Stimulated activated CD4-positive, alpha-beta T cell treated with anti-CD3 and anti-CD28 coated beads, Interleukin-4, amount 100 ng/mL, for 24 hours (primary cell): ENCODE measurements around the gene CACNA1H.
A peak's percentile ranks its signal among the peaks of the same experiment; 100 is the strongest.

ENCODE experiments used
- DNase-seq: peaks from one replicate; pipeline ENCODE4 v3.0.0-alpha.2; 2020

CACNA1H gene

DNA sequence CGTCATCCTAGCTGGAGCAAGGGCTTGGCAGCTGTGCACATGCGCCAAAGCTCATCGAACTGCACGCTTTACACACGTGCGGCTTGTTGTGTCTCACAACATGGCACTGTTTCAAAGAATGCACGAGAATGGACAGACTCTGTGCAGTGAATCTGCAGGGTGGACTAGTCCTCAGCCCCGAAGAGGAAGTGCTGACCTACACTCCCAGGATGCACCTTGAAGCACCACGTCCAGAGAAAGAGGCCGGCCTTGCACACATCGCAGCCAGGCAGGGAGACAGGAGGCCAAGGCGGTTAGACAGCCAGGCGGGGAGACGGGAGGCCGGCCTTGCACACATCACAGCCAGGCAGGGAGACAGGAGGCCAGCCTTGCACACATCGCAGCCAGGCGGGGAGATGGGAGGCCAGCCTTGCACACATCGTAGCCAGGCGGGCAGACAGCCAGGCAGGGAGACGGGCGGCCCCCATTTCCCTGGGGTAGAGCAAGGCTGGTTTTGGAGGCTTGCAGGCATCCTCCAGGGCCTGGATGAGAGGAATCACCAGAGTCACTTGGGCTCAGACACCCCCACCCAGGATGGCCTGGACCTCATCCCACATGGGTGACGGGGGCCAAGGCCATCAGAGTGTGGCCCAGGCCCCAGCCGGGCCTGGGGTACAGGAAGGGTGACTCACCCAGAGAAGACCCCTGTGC, 9.0 kb upstream of the CACNA1H start:
- DNase-seq = no peak

DNA sequence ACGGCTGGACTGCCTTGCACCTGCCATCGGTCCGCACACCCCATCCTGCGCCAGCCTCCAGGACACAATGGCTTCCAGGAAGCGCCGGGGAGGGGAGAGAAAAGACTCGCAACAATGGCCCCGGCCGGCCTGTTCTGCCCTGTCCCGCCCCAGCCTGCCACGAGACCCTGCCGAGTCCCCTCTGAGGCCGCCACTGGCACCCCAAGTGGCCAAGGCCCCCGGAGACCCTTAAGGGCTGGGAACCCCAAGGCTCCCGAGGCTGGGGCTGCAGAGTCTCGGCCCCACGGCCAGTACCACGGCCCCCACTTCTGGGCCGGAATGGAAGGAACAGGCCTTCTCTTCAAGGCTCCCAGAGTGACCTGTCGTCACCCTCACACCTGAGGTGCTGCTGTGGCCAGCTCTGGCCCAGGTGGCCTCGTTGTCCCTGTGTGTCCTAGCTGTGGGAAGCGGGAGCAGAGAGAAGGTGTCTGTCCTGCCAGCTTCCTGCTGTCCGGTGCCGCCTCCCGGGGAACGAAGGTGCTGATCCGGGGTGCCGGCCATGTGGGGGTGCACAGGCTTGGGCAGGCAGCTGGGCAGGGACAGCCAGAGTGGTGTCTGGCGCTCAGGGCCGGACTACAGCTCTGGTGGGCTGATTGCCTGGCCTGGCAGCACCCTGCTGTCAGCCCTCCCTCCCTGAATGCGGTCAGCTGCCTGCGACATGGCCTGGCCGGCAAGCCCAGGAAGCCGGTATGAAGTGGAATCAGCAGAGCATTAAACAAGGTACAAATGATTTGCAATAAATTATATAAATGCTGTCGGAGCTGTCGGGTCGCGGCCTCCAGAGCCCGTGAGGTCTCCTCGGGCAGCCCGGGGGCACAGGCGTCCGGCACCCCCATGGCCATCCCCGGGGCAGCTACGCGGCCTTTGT, 8.2 kb upstream of the CACNA1H start:
- no peak for DNase-seq

DNA sequence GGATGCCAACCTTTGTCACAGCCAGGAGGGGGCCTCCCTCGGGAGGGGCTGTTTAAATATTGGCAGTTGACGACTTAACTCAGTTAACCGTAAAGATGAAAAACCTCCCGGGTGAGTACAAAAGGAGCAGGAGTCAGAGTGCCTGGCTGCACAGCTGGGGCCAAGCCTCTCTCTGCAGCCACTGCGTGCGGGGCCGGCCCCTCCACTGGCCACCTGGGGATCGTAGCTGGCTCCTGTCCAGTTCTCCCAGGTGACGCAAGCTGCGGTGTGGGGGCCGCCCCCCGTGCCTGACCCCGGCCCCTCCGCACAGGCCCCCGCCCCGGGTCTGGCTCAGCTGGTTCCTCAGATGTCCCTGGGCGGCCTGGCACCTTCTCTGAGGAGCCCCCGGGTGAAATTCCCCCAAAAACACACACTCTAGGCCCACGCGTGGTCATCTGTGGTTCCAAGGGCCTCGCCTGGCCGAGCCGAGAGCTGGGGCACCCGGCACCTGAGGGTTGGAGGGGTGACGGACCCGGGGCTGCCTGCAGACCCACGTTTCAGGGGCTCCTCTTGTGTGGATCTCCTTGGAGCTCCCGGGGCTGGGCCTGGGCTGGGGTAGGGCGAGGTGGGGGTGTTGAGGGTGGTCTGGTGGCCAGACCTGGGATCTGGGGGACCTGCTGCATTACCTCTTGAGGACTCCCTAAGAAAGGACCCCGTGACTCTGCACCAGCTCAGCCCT, 7.4 kb upstream of the CACNA1H start:
- DNase-seq = no peak

DNA sequence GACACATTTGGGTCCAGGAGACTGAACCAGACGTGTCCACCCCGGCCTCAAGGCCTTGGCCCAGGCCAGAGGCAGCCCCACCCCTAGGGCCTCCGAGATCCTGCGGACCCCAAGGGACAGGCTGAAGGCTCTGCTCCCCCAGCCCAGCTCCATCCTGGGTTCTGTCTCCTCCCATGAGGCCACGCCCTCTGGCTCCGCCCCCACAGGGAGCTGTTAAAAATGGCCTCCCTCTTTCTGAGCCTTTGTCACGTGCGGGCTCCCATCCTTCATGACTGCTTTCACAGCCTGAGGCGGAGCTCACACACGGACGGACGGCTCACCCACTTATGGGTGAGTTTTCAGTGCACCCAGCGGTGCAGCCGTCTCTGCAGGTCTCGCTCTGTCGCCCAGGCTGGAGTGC, 6.5 kb upstream of the CACNA1H start:
- no peak for DNase-seq

DNA sequence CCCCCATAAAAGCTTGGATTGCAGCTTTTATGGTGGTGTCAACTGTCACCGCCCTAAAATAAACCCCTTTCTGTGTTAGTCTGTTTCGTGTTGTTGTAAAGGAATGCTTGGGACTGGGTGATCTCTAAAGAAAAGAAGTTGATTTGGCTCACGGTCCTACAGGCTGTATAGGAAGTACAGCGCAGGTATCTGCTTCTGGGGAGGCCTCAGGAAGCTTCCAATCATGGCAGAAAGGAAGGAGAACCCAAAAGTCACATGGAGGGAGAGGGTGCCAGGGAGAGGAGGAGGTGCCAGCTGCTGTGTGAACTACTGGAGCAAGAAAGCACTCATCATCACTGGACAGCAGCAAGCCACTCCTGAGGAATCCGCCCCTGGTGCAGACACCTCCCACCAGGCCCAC, 5.9 kb upstream of the CACNA1H start:
- DNase-seq = no peak

DNA sequence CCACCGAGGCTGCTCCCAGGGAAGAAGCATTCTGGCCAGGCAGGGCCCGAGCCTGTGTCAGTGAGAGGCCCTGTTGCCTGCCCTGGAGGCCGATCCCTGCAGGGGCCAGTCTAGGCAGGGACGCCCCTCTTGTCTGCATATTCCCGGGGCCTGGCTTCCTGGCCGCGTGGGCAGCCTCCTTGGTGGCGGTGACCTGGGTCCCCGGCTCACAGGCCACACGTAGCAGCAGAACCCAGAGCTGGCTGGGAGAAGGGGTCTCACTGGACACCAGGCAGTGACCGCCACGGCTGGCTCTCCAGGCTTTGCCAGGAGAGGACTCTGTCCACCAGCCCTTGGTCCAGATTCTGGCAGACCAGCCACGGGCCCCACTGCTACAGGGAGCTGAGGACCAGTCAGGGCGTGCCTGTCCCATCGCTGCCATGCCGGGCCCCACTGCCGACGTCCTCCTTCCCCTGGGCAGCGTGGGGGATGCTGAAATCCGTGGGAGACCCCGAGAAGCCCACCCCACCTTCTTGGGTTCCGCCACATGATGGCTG, 3.7 kb upstream of the CACNA1H start:
- no peak for DNase-seq

DNA sequence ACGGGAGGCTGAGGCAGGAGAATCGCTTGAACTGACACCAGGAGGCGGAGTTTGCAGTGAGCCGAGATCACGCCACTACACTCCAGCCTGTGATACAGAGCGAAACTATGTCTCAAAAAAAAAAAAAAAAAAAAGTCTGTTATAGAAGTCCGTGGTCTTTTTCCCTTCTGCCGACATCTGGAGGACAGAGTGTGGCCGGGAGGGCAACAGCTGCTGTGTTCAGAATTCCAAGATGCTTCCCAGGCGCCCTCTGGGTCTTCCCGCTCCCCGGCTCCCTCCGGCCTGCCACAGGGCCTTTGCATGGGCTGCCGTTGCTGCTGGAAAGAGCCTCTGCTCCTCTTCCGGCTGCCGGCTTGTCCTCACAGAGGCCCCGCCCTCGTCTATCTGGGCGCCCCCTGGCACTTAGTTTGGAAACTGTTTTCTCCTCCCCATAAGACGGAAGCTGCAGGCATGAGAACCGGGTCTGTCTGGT, 2.4 kb upstream of the CACNA1H start:
- peak; percentile 39 for DNase-seq

DNA sequence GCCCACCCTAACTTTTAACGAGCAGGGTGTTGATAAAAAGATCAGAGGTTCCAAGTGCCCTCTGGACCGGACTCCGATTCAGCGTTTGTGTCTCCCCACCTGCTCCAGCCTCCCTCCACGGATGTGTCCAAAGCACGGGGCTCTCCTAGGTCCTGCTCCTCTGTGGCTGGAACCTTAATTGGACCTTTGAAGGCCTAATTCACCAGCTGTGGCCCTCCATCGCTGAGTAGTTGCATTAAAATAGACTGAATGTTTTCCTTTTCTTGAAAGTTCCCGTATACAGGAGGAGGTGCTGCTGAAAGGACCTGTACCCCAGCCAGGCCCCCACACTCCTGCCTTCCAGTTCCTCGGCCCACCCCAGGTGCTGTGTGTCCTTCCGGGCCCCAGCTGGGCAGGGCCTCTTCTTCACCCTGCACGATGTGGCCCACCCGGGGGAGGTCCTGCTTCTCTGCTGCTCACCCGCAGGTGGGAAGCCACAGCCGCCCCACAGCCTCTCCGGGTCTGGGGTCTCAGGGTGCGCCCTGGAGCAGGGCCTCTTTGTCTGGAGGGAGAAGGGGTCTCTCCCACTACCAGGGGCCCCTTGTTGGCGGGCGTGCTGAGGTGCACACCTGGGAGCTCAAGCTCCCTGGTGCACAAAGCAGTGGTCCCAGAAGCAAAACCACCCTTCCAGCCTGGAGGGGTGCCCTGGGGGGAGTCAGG, 1.3 kb upstream of the CACNA1H start:
- no peak for DNase-seq

DNA sequence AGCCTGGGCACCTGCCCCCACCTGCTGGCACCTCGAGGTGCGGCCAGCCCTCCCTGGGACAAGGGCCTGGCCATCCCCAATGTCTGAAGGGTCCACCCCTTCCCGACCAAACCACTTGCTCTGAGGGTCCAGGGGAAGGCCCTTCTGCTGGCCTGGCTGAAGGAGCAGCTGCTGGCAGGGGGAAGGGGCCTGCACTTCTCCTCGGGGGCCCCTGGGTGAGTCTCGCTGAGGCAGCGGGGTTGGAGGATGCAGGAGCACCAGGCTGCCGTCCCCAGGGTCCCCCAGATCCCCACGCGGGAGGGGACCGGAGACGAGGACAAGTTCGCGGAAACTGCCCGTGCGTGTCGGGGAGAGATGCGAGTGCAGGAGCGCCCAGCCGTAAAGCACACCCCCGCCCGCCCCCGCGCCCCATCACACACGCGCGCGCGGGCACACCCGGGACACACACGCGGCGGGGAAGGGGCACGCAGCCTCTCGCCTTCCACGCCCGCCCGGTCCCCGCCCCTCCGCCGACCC, 725 bp upstream of the CACNA1H start:
- peak; percentile 33 for DNase-seq

DNA sequence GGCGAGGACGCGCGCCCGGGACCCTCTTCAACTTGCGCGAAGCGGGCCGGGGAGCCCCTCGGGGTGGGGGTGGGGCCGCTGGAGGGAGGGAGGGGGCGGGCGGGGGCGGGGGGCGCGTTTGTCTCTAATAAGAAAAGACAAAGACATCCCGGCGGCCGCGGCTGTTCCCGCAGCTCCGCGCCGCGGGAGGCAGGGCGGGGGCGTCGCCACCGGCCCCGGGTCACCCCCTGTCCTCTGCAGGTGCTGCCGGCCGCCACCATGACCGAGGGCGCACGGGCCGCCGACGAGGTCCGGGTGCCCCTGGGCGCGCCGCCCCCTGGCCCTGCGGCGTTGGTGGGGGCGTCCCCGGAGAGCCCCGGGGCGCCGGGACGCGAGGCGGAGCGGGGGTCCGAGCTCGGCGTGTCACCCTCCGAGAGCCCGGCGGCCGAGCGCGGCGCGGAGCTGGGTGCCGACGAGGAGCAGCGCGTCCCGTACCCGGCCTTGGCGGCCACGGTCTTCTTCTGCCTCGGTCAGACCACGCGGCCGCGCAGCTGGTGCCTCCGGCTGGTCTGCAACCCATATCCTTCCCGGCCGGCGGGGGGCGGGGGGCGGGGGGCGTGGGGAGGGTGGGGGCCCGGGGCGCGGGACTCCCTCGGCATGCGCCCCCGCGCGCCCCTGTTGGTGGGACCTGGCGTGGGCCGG, 714 bp downstream of the CACNA1H start:
- no peak for DNase-seq

DNA sequence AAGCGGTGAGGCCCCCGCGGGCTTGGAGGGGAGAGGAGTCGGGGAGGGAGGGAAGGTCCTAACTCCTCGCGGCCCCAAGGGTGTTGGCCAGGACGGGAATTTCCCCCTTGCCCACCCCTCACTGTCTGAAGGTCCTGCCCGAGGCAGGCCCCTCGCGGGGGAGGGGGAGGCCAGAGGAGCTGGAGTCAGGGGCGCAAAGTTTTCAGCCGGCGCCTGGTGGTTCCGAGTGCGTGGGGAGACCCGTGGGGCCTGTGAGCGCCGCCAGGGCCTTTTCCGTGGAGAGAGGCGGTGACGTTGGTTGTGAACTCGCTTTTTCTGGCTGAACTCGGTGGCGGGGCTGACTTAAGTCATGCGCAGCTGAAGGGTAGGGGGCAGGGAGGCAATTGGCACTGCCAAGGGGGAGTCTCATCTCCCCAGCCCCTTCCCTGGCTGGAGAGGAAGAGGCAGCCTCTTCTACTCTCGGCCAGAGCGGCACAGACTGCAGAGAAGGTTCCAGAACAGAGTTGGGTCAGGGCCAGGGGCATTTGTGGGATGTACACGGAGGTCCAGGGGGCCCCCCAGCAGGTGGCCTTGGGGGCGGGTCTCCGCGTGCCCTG, 1.5 kb downstream of the CACNA1H start:
- no peak for DNase-seq

DNA sequence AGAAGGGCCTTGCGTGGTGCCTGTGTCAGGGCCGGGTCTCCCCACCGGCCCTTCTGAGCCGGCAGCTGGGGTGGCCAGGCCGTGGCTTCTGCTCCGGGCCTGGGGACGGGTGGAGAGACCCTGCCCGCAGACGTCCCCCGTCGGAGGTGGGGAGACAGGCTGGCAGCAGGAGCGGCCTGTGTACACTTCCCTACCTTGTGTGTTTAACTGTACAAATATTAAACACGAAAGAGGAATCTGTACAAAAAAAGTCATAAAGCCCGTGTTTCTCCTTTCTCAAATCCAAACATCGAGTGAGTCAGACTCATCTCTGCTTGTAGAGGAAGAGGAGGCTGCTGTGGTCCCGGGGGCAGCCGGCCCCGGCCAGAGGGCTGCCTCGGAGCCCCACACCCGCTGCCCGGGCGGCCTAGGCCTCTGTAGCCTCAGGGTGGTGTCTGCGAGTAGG, 2.0 kb downstream of the CACNA1H start:
- DNase-seq = no peak

DNA sequence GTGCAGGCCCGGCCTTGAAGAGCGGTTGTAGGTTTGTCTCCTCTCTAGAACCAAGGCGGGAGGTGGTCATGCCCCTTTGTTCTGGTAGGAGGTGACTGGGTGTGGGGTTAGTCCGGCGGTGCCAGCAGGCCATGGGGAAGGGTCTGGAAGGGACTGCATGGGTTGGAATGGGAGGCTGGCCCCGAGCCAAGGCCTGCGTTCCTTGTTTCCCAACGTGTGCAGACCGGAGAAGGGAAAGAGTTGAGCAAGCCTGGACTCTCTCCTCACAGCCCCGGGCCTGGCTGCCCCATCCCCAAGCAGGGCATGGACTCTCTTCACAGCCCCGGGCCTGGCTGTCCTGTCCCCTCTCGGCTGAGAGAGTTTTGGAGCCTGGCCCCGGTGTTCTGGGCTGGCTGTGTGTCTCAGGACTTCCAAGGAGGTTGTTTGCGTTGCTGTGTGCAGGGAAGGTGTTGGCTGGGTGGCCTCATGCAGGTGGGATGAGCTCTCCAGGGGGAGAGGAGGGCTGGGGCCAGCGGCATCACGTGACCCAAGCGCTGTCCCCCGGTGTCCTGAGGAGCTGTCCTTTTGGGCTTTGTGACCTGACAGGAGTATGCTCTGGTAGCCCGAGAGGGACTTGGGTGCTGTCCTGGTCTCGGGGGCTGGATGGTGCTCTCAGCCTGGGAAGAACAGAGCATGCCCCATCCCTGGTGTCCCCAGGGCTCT, 2.6 kb downstream of the CACNA1H start:
- no peak for DNase-seq

DNA sequence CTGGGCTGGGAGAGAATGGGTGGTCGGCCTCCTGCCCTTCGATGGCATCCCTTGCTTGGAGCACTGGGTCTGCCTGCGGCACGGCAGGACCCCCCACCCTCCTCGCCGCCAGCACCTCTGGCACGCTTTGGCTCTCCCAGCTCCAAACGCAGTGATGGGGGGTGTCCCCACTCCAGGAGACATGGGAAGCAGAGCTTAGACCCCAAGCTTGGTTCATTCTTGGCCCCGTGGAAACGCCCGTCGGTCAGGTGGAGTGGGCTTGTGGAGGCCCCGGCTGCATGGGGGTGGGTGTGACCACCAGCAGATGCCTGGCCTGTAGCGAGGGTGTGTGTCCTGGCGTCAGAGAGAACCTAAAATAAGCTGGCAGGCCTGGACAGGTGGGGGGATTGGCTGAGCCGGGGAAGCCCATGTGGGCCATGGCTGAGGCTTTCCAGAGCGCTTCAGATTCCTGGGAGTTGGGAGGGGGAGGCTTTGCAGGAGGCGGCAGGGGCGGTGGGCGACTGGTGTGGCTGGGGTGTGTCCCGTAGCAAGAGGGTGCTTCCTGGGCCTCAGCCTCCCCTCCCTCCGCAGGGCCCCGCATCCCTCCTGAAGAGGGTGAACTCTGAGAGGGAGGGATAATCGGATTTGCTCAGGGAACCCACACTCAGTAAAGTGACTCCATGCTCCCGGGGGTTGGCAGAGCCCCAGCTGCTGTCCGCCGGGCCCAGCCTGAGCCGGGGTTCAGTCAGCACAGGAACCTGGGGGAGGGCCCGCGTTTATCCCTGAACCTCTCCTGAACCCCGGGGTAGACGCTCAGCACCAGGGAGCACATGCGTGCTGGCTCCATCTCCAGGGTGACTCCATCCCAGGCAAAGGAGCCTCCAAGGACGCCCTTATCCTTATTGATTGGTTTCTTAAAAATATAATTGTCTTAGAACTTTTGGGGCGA, 3.4 kb downstream of the CACNA1H start:
- DNase-seq = no peak

DNA sequence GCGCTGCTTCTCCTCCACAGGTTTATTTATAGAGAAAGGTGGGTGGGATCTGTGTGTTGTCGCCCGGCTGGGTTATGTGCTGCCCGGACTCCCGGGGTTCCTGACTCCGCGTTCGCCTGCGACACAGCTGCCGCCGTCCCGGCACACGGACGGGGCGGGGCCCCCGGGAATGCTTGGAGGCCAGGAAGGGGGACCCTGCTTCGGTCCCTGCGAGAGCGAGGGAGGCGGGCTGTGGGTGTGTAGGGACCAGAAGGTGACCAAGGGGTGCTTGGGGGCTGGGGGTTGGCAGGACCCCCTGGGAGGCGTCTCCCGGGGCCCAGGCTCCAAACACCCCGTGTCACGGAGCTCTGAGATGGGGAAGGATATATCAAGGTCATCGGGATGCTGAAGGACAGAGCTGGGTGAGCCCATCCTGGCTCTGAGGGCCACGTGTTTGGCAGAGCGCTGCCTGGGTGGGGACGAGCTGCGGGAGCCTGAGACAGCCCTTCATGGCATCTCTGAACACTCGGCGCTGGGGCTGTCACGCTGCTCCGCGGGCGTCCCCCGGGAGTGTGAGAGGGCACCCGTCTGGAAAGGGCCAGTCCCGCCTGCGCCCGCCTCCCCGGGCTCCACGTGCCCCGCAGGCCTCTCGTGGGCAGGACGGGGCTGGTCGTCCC, 4.2 kb downstream of the CACNA1H start:
- DNase-seq = no peak

DNA sequence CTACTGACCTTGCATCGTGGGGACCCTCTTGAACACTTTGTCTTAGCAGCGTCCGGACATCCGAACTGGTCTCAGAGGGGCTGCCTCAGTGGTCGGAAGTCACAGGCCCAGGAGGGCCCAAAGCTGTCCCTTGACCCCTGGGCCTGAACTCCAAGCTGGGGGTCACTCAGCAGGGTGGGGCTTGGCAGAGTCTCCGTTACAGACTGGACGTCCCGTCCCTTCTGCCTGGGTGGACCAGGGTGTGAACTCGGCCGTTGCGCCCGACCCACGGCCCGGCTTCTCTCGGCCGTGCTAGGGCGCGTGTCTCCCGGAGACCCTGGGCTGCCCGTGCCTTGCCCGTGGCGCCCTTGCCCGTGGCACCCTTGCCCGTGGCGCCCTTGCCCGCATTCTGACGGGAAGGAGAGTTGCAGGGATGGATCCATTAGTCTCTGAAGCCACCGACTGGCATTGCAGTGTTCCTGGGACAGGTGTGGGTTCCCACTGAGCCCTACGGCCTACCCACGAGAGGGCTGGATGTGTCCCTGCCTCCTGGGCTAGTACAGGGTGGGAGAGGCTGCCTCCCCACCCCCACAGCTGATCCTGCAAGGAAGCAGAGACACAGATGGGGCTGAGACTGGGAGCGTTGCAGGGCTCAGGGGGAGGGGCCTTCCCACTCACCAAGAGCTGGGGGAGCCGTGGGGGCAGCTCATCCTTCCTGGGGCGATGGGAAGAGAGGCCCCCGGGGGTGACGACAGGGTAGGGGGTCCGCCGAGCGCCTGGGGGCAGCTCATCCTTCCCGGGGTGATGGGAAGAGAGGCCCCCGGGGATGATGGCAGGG, 4.9 kb downstream of the CACNA1H start:
- no peak for DNase-seq

DNA sequence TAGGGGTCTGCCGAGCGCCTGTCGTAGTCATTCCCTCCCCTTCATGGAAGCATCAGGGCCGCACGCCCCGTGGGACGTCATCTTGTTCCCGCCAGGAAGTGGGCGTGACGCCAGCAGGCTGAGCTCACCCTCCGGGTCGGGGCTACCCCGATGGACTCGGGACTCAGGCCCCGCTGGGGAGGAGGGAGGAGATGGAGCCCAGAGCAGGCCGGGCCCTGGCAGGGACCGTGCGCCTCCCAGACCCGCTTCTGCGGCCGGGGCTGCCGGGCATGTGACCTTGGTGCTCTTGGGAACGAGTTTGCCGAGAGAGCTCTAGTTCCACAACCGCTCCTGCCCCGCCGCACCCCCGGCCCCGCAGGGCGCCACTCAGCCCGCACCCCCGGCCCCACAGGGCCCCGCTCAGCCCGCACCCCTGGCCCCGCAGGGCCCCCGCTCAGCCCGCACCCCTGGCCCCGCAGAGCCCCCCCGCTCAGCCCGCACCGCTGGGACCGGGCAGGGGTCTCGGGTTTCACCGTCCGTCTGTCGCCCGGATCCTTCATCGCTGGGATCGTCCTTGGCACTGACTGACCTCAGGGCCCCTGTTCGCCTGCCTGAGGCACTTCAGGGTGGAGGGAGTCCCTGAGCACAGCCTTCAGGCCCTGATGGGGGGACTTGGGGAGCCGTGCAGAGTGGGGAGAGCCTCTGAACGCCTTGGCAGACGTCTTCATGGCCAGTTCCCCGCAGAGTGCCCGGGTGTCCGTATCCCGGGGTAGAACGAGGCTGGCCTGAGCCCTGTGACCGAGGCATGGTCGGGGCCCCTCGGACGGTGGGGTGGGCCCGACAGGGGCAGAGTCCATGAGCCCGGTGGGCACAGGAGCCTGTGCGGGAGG, 5.8 kb downstream of the CACNA1H start:
- DNase-seq = no peak
